HG03097 (cell line): ENCODE data around the gene USP6.
"Not testable (repeated sequence)": the region's sequence is repeated elsewhere in the genome, so short reads cannot be mapped to it uniquely, and the experiment has no call there.

ENCODE experiments used
- ATAC-seq: cut with Tn5 transposase; IDR thresholded peaks from one replicate; pipeline ENCODE4 v1.9.1; 2021; ENCODE audit not compliant: unreplicated experiment, low FRiP score

USP6 gene

GRCh38 chr17:5115673-5116651 lies at the start of gene USP6:
USP6 (plus strand) TSS chr17:5116032; CDS start chr17:5130368, 14,336 bp downstream.
- no peak for ATAC-seq

- no peak for ATAC-seq
Observed at GRCh38 chr17:5068236-5068635, 47.6 kb upstream of the USP6 start.

- ATAC-seq: no peak
Observed at GRCh38 chr17:5069724-5070123, 46.1 kb upstream of the USP6 start.

GRCh38 chr17:5075472-5075871 lies 40.4 kb upstream of the USP6 start:
- ATAC-seq: not testable (repeated sequence)

- ATAC-seq: not testable (repeated sequence)
Observed at GRCh38 chr17:5077275-5077674, 38.6 kb upstream of the USP6 start.

GRCh38 chr17:5077781-5078105 lies 38.1 kb upstream of the USP6 start:
- no peak for ATAC-seq

- ATAC-seq: peak; percentile 82
Observed at GRCh38 chr17:5078106-5079028, 37.5 kb upstream of the USP6 start, which contains the start of gene ZFP3. ZFP3 (plus strand) TSS chr17:5078467; CDS start chr17:5091505, 13,038 bp downstream.

- ATAC-seq: no peak
Observed at GRCh38 chr17:5080591-5080990, 35.2 kb upstream of the USP6 start.

- ATAC-seq: no peak
Observed at GRCh38 chr17:5092218-5093010, 23.4 kb upstream of the USP6 start.

GRCh38 chr17:5096731-5097100 lies 19.1 kb upstream of the USP6 start:
- no peak for ATAC-seq

GRCh38 chr17:5097101-5097834 lies 18.6 kb upstream of the USP6 start:
- ATAC-seq: no peak

GRCh38 chr17:5099271-5099670 lies 16.6 kb upstream of the USP6 start:
- ATAC-seq: no peak

- ATAC-seq: no peak
Observed at GRCh38 chr17:5100832-5101231, 15.0 kb upstream of the USP6 start.

GRCh38 chr17:5110816-5111215 lies 5.0 kb upstream of the USP6 start:
- ATAC-seq: no peak

GRCh38 chr17:5111402-5112204 lies 4.2 kb upstream of the USP6 start, which contains the start of gene ZNF232:
ZNF232 (minus strand) TSS chr17:5111878; CDS start chr17:5111822, 56 bp downstream.
- ATAC-seq: peak; percentile 77

GRCh38 chr17:5118219-5118618 lies 2.4 kb downstream of the USP6 start:
- ATAC-seq: no peak

GRCh38 chr17:5120036-5120435 lies 4.2 kb downstream of the USP6 start:
- no peak for ATAC-seq

GRCh38 chr17:5120436-5121185 lies 4.8 kb downstream of the USP6 start:
- ATAC-seq: not testable (repeated sequence)
